Measurements from ENCODE around the gene CFI. TPM values are rescaled to one million over a fixed set of nuclear protein-coding genes. Genes with fewer than 3 reads are reported as not detected.

The CFI gene
- 1.1 and 1.6 TPM in 2 replicates for total RNA-seq (2014; rRNA removed; shearing (Covaris generic))

- DNase-seq (ENCODE audit: low read depth) = peak; percentile 66
Measured at GRCh38 chr4:109801895-109802319, at the start of gene CFI. CFI (minus strand) TSS chr4:109801999; CDS start chr4:109801971, 28 bp downstream.

- DNase-seq (ENCODE audit: low read depth) = no peak
Measured at GRCh38 chr4:109850601-109851000, 48.8 kb upstream of the CFI start.

DNA sequence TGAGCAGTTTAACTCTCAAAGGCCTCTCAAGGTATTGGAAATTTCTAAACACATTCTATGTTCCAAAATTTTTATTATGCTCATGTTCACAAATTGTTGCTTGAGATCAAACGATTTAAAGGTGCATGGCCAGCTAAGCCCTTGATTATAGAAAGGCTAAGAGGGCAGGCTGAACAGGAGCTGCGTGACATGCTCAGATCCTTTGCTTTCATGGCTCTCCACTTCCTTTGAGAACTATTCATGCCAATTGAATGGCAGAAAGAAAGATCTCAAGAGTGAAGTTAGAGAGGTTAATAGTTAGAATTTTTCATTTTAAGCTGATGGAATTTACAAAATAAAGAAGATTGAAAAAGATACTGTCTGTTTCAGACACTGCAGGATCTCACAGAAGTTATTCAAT, 46.7 kb upstream of the CFI start:
- no peak for DNase-seq (ENCODE audit: low read depth)

- no peak for DNase-seq (ENCODE audit: low read depth)
Measured at GRCh38 chr4:109847896-109848442, 46.2 kb upstream of the CFI start, which contains the start of gene LRIT3. LRIT3 (plus strand) TSS chr4:109848107; CDS start chr4:109848202, 95 bp downstream.

- no peak for DNase-seq (ENCODE audit: low read depth)
Measured at GRCh38 chr4:109846395-109847098, 44.7 kb upstream of the CFI start.

DNA sequence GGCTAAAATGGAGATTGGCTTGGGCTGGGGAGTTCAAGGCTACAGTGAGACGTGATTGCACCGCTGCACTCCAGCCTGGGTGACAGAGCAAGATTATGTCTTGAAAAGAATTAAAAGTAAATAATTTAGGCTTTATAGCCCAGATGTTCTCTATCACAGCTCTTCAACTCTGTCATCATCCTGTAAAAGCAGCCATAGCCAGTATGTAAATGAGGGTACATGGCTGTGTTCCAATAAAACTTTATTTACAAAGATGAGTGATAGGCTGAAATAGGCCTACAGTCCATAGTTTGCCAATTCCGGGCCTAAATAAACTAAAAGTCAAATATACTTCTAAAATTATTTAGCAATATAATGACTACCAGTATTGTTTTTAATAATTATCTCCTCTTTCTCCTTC, 35.2 kb upstream of the CFI start:
- no peak for DNase-seq (ENCODE audit: low read depth)

- DNase-seq (ENCODE audit: low read depth) = no peak
Measured at GRCh38 chr4:109833756-109834155, 32.0 kb upstream of the CFI start.

DNA sequence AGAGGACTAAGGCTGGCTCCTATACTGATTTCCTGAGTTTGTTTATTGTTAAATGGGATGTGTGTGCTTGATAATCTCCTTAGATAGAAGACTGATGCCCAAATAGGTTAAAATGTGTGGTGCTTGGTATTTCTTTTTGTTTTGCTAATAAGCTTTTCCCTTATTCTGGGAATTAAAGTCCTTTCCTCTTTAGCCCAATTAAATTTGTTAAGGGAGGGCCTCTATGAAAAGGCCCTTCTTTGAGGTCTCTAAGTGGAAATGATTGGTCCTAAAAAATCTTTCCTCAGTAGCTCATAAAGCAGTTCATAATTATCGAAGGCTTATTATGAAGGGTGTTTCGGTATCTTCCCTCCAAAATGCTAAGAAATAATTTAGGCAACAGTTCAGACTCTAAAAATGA, 25.9 kb upstream of the CFI start, which contains the start of gene RRH:
RRH (plus strand) TSS at position 301 of the 400 bp plus-strand sequence; CDS start at position 357, 56 bp downstream.
- DNase-seq (ENCODE audit: low read depth) = no peak

DNA sequence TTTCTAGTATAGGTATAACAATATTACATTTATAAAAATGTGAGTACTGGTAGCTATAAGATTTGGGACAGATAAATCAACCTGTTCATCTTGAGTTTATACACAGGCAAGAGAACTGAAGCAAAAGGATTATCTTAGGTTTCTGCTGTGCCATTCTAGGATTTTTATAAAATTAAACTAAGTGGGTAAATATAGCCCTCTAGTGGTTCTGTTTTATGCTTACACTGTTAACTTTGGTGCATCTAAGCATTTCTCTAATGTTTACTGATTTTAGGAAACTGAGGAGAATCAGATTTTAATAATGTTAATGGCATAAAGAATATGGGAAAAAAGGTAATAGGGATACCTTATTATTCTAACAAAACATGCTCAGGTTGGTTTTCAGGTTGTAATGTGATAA, 24.9 kb upstream of the CFI start:
- peak; percentile 14 for DNase-seq (ENCODE audit: low read depth)

- DNase-seq (ENCODE audit: low read depth) = no peak
Measured at GRCh38 chr4:109821185-109821584, 19.4 kb upstream of the CFI start.

DNA sequence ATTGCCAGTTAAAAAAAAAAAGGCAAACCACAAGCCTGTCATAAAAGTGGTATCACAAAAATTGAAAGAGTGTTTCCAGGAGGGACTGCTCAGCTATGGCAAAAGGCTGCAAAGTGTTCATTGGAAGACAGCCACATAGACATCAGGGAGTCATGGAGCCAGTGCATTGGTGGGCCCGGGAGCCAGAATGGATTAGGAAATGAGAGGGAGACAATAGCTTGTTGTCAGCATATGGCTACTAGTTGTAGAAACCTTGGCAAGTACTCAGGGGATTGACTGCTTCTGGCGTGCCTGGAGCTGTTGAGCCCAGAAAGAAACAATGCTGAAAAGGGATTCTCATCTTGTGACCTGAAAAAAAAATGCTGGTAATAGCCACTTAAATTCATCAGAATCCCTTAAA, 18.8 kb upstream of the CFI start:
- no peak for DNase-seq (ENCODE audit: low read depth)

GRCh38 chr4:109818268-109818667, 16.5 kb upstream of the CFI start:
- DNase-seq (ENCODE audit: low read depth) = no peak

GRCh38 chr4:109816894-109817293, 15.1 kb upstream of the CFI start:
- no peak for DNase-seq (ENCODE audit: low read depth)

- no peak for DNase-seq (ENCODE audit: low read depth)
Measured at GRCh38 chr4:109816082-109816442, 14.3 kb upstream of the CFI start.

DNA sequence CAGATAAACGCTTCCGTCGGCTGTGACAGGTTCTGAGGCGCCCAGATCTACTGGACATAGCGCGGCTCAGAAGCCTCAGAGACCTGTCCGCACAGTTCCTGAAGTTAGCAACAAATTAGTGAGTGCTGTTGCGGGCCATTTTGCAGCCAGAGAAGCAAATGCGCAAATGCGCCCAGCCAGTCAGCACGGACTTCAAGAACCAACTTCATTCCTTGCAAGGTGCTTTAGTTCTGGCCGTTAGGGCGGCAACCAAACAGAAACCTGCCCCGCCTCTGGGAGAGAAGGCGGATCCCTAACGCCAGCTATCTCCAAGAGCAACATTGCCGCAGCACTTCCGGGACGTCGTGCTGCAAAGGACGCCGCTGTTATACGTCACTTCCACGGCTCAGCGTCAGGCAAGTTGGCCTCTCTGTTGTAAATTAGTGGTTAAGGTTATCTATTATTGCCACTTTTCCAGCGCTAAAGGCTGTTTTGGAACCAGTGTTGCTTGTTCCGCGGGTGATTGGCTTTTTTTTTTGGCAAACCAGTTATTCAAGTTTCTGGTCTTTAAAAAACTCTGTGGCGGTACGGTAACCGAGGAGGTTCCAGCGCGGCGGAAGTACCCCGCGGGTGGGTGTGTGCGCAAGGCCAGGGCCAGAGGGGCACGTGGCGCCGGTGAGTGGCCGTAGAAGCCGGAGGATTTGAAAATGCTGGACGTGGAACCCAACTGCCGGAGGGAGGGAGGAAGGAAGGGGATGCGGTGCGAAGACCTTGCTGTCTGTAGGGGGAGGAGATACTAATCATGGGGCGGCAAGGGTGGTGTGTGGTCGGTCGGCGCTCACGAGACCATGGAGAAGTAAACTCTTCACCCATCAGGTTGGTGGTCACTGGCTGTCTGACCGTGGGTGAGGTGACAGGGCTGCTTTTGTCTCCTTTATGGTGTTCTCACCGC, 13.6 kb upstream of the CFI start, which contains the start of gene GAR1:
GAR1 (plus strand) TSS at position 612 of the 931 bp plus-strand sequence. CDS start 403 bp downstream, outside the sequence.
- DNase-seq (ENCODE audit: low read depth) = peak; percentile 89

GRCh38 chr4:109811707-109812106, 9.9 kb upstream of the CFI start:
- DNase-seq (ENCODE audit: low read depth) = no peak

- no peak for DNase-seq (ENCODE audit: low read depth)
Measured at GRCh38 chr4:109810552-109811387, 9.0 kb upstream of the CFI start.

- DNase-seq (ENCODE audit: low read depth) = no peak
Measured at GRCh38 chr4:109809655-109810054, 7.9 kb upstream of the CFI start.

- DNase-seq (ENCODE audit: low read depth) = peak; percentile 62
Measured at GRCh38 chr4:109803924-109804571, 2.2 kb upstream of the CFI start.

- DNase-seq (ENCODE audit: low read depth) = no peak
Measured at GRCh38 chr4:109801099-109801789, 555 bp downstream of the CFI start.

Measured in RPMI7951 (cell line).